ENCODE measurements around the gene SLC9A3. TPM values are rescaled to one million over a fixed set of nuclear protein-coding genes. Genes with fewer than 3 reads are reported as not detected.

The SLC9A3 gene
- total RNA-seq, 1 donor from 2014 or later: 1.6 TPM

DNA sequence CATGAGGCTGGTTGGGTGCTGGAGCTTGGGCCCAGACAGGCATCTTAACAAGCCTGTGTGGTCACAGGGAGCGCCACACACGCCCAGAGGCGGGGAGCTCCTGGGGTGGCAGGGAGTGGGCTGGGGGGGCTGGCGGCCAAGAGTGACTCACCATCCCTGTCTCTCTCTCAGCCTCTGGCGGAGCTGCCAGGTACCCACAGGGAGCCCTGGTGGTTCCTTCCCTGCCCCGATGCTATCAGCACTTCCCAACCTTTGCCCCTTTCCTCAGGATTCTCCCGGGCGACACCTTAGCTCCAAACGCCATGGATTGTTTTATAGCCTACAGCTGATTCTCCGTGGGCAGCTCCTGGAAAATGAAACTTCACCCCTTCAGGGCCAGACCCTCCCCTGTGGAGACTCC lies 5.5 kb downstream of the SLC9A3 start:
- Histone ChIP-seq H3K27me3 (ENCODE audit: control insufficient read depth in 3 of 3, insufficient read depth in 3 of 3, low read length in 3 of 3) (peaks cover 70 to 84% (median 84%) of the 10 kb centered on the region in 3 donors), H3K9me3 (ENCODE audit: control insufficient read depth in 3 of 3, low read length in 3 of 3) (no peaks in the 10 kb centered on the region), H3K27ac (ENCODE audit: low read depth, low read length) (no peak overlapping the region), H3K4me3 (ENCODE audit: low read length in 3 of 3) (no peak overlapping the region), H3K4me1 (ENCODE audit: control insufficient read depth in 3 of 3, insufficient read depth in 3 of 3, low read length in 3 of 3) (peaks cover 0 to 4% (median 0%) of the 10 kb centered on the region in 3 donors), H3K9ac (ENCODE audit: low read depth in 1 of 3, low read length in 3 of 3) (no peak overlapping the region), H3K36me3 (ENCODE audit: control insufficient read depth in 3 of 3, insufficient read depth in 3 of 3, low read length in 3 of 3) (no peaks in the 10 kb centered on the region)

DNA sequence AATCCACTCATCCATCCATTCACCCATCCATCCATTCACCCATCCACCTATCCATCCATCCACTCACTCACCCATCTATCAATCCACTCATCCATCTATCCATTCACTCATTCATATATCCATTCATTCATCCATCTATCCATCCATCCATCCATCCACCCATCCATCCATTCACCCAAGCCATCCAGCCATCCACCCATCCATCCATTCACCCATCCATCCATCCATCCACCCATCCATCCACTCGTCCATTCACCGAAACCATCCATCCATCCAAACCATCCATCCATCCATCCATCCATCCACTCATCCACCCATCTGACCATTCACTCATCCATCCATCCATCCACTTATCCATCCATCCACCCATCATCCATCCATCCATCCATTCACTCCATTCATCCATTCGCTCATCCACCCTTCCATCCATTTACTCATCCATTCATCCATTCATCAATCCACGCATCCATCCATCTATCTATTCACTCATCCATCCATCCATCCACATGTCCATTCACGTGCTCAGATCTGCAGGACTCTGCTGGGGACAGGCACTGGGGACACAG lies 6.6 kb downstream of the SLC9A3 start:
- H3K9ac ChIP-seq (ENCODE audit: low read depth in 1 of 3, low read length in 3 of 3): no peak overlapping the region
- no peak overlapping the region for H3K4me3 ChIP-seq (ENCODE audit: low read length in 3 of 3)
- no peaks in the 10 kb centered on the region for H3K4me1 ChIP-seq (ENCODE audit: control insufficient read depth in 3 of 3, insufficient read depth in 3 of 3, low read length in 3 of 3)
- H3K36me3 ChIP-seq (ENCODE audit: control insufficient read depth in 3 of 3, insufficient read depth in 3 of 3, low read length in 3 of 3): no peaks in the 10 kb centered on the region
- H3K9me3 ChIP-seq (ENCODE audit: control insufficient read depth in 3 of 3, low read length in 3 of 3): no peaks in the 10 kb centered on the region
- no peak overlapping the region for H3K27ac ChIP-seq (ENCODE audit: low read depth, low read length)
- peaks cover 66 to 83% (median 82%) of the 10 kb centered on the region in 3 donors for H3K27me3 ChIP-seq (ENCODE audit: control insufficient read depth in 3 of 3, insufficient read depth in 3 of 3, low read length in 3 of 3)

DNA sequence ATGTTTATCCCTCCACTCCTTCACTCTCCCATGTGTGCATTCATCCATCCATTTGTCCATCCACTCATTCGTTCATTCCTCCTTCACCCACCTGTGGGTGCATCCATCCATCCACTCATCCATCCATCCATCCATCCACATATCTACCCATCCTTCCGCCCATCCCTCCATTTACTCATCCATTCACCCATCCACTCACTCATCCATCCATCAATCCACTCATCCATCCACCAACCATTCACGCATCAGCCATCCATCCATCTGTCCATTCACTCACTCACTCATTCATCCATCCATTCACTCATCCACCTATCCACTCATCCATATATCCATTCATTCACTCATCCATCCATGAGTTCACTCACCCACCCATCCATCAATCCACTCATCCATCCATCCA lies 7.3 kb downstream of the SLC9A3 start:
- Histone ChIP-seq H3K27me3 (ENCODE audit: control insufficient read depth in 3 of 3, insufficient read depth in 3 of 3, low read length in 3 of 3) (peaks cover 61 to 82% (median 79%) of the 10 kb centered on the region in 3 donors), H3K36me3 (ENCODE audit: control insufficient read depth in 3 of 3, insufficient read depth in 3 of 3, low read length in 3 of 3) (no peaks in the 10 kb centered on the region)

DNA sequence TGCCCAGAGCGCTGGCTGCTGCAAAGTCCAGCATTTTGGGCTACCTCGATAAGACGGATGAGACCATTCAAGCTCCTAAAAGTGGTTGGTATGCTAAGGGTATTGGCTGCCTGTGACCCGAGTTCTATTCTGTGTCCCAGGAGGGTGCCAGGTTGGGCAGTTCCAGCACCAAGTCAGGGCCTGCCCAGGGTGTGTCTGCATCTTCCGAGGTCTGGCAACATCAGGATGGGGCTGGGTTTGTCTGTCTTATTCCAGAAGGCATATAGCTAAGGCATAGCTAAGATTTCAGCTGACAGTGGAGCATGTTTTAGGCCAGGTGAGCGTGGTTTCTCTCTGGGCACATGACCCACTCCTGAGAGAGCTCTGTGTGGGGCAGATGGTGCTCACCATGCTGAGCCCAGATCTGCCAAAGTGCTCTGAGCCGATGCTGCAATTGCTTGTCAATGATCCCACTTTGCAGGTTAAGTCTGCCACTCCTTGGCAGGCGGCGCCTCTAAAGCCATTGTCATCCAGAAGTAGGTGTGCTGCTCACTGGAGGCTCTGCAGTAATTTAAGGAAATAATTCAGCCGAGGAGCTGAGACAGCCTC lies 7.8 kb downstream of the SLC9A3 start:
- Histone ChIP-seq H3K36me3 (ENCODE audit: control insufficient read depth in 3 of 3, insufficient read depth in 3 of 3, low read length in 3 of 3) (no peaks in the 10 kb centered on the region), H3K27me3 (ENCODE audit: control insufficient read depth in 3 of 3, insufficient read depth in 3 of 3, low read length in 3 of 3) (peaks cover 58 to 82% (median 73%) of the 10 kb centered on the region in 3 donors), H3K27ac (ENCODE audit: low read depth, low read length) (no peak overlapping the region)

More for the DNA sequence above, 7.3 kb downstream of the SLC9A3 start:
- Histone ChIP-seq H3K9ac (ENCODE audit: low read depth in 1 of 3, low read length in 3 of 3) (no peak overlapping the region), H3K27ac (ENCODE audit: low read depth, low read length) (no peak overlapping the region), H3K4me3 (ENCODE audit: low read length in 3 of 3) (no peak overlapping the region), H3K4me1 (ENCODE audit: control insufficient read depth in 3 of 3, insufficient read depth in 3 of 3, low read length in 3 of 3) (no peaks in the 10 kb centered on the region), H3K9me3 (ENCODE audit: control insufficient read depth in 3 of 3, low read length in 3 of 3) (no peaks in the 10 kb centered on the region)

DNA sequence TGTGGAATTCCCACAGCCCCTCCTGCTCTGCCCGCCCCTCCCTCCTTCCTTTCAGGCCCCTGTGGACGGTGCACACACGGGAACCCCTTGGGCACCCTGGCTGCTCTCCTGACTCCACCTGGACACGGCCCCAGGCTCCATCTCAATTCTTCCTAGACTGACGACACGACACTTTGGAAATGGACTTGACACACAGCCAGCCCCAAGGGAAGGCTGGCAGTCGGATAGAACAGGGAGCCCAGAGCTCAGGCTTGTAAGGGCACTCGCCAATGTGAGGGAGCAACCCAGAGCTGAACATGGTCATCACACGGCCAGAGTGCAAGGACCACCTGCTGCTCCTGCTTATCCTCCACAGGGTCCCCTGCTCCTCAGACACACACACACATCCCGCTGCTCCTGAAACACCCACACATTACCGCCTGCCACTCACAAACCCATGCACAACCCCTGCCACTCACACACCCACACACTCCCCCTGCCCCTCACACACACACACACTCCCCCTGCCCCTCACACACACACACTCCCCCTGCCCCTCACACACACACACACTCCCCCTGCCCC lies 8.9 kb downstream of the SLC9A3 start:
- Histone ChIP-seq H3K9ac (ENCODE audit: low read depth in 1 of 3, low read length in 3 of 3) (no peak overlapping the region), H3K4me1 (ENCODE audit: control insufficient read depth in 3 of 3, insufficient read depth in 3 of 3, low read length in 3 of 3) (no peaks in the 10 kb centered on the region), H3K36me3 (ENCODE audit: control insufficient read depth in 3 of 3, insufficient read depth in 3 of 3, low read length in 3 of 3) (no peaks in the 10 kb centered on the region), H3K4me3 (ENCODE audit: low read length in 3 of 3) (no peak overlapping the region), H3K27me3 (ENCODE audit: control insufficient read depth in 3 of 3, insufficient read depth in 3 of 3, low read length in 3 of 3) (peaks cover 48 to 79% (median 67%) of the 10 kb centered on the region in 3 donors), H3K27ac (ENCODE audit: low read depth, low read length) (no peak overlapping the region), H3K9me3 (ENCODE audit: control insufficient read depth in 3 of 3, low read length in 3 of 3) (no peaks in the 10 kb centered on the region)

More for the DNA sequence above, 7.8 kb downstream of the SLC9A3 start:
- Histone ChIP-seq H3K4me1 (ENCODE audit: control insufficient read depth in 3 of 3, insufficient read depth in 3 of 3, low read length in 3 of 3) (no peaks in the 10 kb centered on the region), H3K4me3 (ENCODE audit: low read length in 3 of 3) (no peak overlapping the region), H3K9ac (ENCODE audit: low read depth in 1 of 3, low read length in 3 of 3) (no peak overlapping the region), H3K9me3 (ENCODE audit: control insufficient read depth in 3 of 3, low read length in 3 of 3) (no peaks in the 10 kb centered on the region)

DNA sequence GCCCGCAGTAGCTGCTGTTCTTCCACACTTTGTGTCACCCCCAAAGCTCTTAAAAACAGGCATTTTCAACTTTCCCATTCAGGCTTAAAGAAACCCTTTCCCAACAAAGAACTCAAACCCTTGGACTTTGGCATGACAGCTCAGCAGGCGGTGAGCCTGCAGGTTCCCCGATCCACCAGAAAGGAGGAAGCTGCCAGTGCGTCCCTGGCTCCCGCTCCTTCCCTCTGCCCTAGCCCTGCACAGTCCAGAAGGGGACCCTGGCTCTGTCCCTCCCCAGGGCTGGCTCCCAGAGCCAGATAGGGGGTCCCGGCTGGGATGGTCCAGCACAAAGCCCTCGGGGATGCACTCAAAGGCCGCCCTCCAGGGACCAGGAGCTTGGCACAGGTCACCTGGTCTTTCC lies 9.6 kb downstream of the SLC9A3 start:
- Histone ChIP-seq H3K4me3 (ENCODE audit: low read length in 3 of 3) (no peak overlapping the region), H3K9ac (ENCODE audit: low read depth in 1 of 3, low read length in 3 of 3) (no peak overlapping the region), H3K4me1 (ENCODE audit: control insufficient read depth in 3 of 3, insufficient read depth in 3 of 3, low read length in 3 of 3) (no peaks in the 10 kb centered on the region), H3K27me3 (ENCODE audit: control insufficient read depth in 3 of 3, insufficient read depth in 3 of 3, low read length in 3 of 3) (peaks cover 46 to 81% (median 69%) of the 10 kb centered on the region in 3 donors), H3K27ac (ENCODE audit: low read depth, low read length) (no peak overlapping the region), H3K9me3 (ENCODE audit: control insufficient read depth in 3 of 3, low read length in 3 of 3) (no peaks in the 10 kb centered on the region), H3K36me3 (ENCODE audit: control insufficient read depth in 3 of 3, insufficient read depth in 3 of 3, low read length in 3 of 3) (no peaks in the 10 kb centered on the region)

DNA sequence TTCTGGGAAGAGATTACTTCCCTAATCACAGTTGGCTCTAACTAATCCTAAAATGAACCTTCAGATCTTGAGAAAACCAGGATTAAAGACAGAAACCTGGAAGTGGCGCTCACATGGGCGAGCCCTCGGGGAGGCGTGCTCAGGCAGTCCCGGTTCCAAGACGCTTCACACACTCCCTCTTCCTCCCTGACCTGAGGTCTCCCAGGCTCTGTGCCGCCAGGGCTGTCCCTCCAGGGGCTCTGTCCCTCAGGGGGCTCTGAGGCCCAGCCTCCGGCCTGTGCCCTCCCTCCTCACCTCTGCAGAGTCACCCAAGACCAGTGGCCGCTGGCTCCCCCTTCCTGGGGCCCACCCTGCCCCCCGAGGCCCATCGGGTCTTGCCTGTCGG lies 10.2 kb downstream of the SLC9A3 start:
- Histone ChIP-seq H3K9ac (ENCODE audit: low read depth in 1 of 3, low read length in 3 of 3) (no peak overlapping the region), H3K27ac (ENCODE audit: low read depth, low read length) (no peak overlapping the region), H3K36me3 (ENCODE audit: control insufficient read depth in 3 of 3, insufficient read depth in 3 of 3, low read length in 3 of 3) (no peaks in the 10 kb centered on the region), H3K4me1 (ENCODE audit: control insufficient read depth in 3 of 3, insufficient read depth in 3 of 3, low read length in 3 of 3) (no peaks in the 10 kb centered on the region), H3K9me3 (ENCODE audit: control insufficient read depth in 3 of 3, low read length in 3 of 3) (no peaks in the 10 kb centered on the region), H3K27me3 (ENCODE audit: control insufficient read depth in 3 of 3, insufficient read depth in 3 of 3, low read length in 3 of 3) (peaks cover 42 to 77% (median 63%) of the 10 kb centered on the region in 3 donors), H3K4me3 (ENCODE audit: low read length in 3 of 3) (no peak overlapping the region)

DNA sequence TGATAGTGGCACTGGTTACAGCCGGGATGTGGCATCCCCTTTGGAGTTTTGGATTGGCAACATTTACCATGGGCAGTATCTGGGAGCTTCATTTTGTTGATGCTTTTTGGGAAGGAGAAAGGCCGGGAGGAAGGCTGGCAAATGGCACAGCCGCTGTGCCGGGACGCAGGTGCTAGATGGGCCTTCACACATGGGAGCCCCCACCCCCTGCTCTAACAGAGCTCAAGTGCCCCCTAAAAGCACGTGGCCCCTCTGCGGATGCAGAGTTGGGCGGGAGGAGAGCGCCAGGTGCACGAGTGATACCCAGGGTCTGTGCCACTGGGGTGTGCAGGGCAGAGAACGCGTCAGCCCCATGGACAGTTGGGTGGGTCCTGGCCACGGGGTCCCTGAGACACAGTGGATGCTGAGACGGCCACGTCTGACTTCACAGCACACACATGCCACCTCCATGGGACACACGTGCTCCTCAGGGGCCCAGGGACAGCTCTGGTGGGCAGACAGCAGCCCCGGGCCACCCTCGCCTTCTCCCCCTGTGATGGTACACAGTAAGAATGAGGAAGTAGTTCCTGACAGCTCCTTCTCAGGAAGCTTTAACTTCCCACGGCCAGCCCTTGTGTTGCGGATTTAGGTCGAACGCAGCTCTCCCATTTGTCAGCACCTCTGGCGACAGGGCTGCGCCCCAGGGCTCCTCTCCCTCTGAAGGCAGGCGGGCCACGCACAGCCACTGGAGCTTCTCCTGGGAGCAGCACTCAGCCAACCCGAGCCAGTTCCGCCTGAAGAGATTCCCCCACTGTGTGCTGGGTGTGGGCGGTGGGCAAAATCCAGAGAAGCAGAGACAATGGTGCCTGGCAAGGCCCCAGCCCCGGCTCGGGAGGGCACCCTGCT lies 10.8 kb downstream of the SLC9A3 start:
- Histone ChIP-seq H3K4me3 (ENCODE audit: low read length in 3 of 3) (no peak overlapping the region), H3K4me1 (ENCODE audit: control insufficient read depth in 3 of 3, insufficient read depth in 3 of 3, low read length in 3 of 3) (no peaks in the 10 kb centered on the region), H3K27me3 (ENCODE audit: control insufficient read depth in 3 of 3, insufficient read depth in 3 of 3, low read length in 3 of 3) (peaks cover 37 to 73% (median 58%) of the 10 kb centered on the region in 3 donors), H3K9me3 (ENCODE audit: control insufficient read depth in 3 of 3, low read length in 3 of 3) (no peaks in the 10 kb centered on the region), H3K27ac (ENCODE audit: low read depth, low read length) (no peak overlapping the region), H3K9ac (ENCODE audit: low read depth in 1 of 3, low read length in 3 of 3) (no peak overlapping the region), H3K36me3 (ENCODE audit: control insufficient read depth in 3 of 3, insufficient read depth in 3 of 3, low read length in 3 of 3) (no peaks in the 10 kb centered on the region)

DNA sequence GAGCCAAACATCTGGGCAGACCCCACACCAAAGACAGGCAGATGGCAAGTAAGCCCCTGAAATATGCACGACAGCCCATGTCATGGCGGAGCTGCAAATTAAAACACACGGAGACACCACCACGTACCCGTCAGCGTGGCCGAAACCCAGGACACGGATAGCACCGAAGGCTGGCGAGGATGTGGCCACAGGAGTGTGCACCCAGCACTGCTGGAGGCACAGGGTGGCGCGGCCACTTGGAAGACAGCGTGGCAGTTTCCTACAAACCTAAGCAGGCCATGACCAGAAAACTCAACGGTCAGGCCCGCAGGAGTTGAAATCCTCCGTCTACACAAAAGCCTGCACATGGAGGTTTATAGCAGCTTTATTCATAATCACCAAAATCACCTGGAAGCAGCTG lies 12.8 kb downstream of the SLC9A3 start:
- Histone ChIP-seq H3K27ac (ENCODE audit: low read depth, low read length) (no peak overlapping the region), H3K9ac (ENCODE audit: low read depth in 1 of 3, low read length in 3 of 3) (no peak overlapping the region), H3K4me3 (ENCODE audit: low read length in 3 of 3) (no peak overlapping the region), H3K36me3 (ENCODE audit: control insufficient read depth in 3 of 3, insufficient read depth in 3 of 3, low read length in 3 of 3) (no peaks in the 10 kb centered on the region), H3K27me3 (ENCODE audit: control insufficient read depth in 3 of 3, insufficient read depth in 3 of 3, low read length in 3 of 3) (peaks cover 20 to 55% (median 44%) of the 10 kb centered on the region in 3 donors), H3K9me3 (ENCODE audit: control insufficient read depth in 3 of 3, low read length in 3 of 3) (no peaks in the 10 kb centered on the region), H3K4me1 (ENCODE audit: control insufficient read depth in 3 of 3, insufficient read depth in 3 of 3, low read length in 3 of 3) (no peaks in the 10 kb centered on the region)

DNA sequence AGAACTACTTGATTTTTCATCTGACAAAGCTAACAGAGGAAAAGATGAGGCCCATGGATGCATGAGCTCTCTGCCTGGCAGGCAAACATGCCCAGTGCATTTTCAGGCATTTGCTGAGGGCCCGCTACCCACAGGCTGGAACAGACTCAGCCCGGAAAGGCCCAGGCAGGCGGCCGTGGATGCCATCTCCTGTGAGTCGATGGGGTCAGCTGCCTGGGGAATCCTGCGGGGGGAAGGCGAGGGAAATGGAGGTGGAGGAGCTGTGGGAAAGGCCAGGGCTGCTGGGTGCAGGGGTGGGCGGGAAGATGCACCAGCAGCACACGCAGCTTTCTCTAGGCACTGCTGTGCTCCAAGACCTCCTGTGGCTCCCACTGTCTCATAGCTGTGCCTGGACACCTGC lies 13.7 kb downstream of the SLC9A3 start:
- Histone ChIP-seq H3K36me3 (ENCODE audit: control insufficient read depth in 3 of 3, insufficient read depth in 3 of 3, low read length in 3 of 3) (no peaks in the 10 kb centered on the region), H3K9me3 (ENCODE audit: control insufficient read depth in 3 of 3, low read length in 3 of 3) (no peaks in the 10 kb centered on the region), H3K9ac (ENCODE audit: low read depth in 1 of 3, low read length in 3 of 3) (no peak overlapping the region), H3K27me3 (ENCODE audit: control insufficient read depth in 3 of 3, insufficient read depth in 3 of 3, low read length in 3 of 3) (peaks cover 27 to 53% (median 42%) of the 10 kb centered on the region in 3 donors), H3K4me3 (ENCODE audit: low read length in 3 of 3) (no peak overlapping the region), H3K4me1 (ENCODE audit: control insufficient read depth in 3 of 3, insufficient read depth in 3 of 3, low read length in 3 of 3) (no peaks in the 10 kb centered on the region), H3K27ac (ENCODE audit: low read depth, low read length) (no peak overlapping the region)

Measured in skeletal muscle tissue (tissue), 4 donors.